Subcutaneous abdominal adipose tissue (tissue), 5 donors: Measurements from ENCODE around the gene ANO10.
"Not testable (repeated sequence)": the region's sequence is repeated elsewhere in the genome, so short reads cannot be mapped to it uniquely, and the experiment has no call there.

Experiments
- H3K27ac ChIP-seq: one replicate; pipeline ENCODE4 v1.7.0; 2013; ENCODE audit warnings: low read depth, mild to moderate bottlenecking, inconsistent platforms, low read length, moderate library complexity
- H3K27me3 ChIP-seq, 5 donors: one replicate each; pipeline ENCODE4 v1.7.0; 2013; ENCODE audit warnings: low read length in 5 of 5, inconsistent platforms in 1 of 5; ENCODE audit not compliant: control insufficient read depth in 5 of 5, insufficient read depth in 4 of 5
- H3K36me3 ChIP-seq, 5 donors: one replicate each; pipeline ENCODE4 v1.7.0; 2013; ENCODE audit warnings: low read length in 5 of 5; ENCODE audit not compliant: control insufficient read depth in 5 of 5, insufficient read depth in 5 of 5
- H3K4me1 ChIP-seq, 5 donors: one replicate each; pipeline ENCODE4 v1.7.0; 2013; ENCODE audit warnings: low read length in 5 of 5, mild to moderate bottlenecking in 3 of 5, moderate library complexity in 1 of 5; ENCODE audit not compliant: control insufficient read depth in 5 of 5, insufficient read depth in 5 of 5
- H3K4me3 ChIP-seq, 5 donors: one replicate each; pipeline ENCODE4 v1.7.0; 2013; ENCODE audit warnings: low read length in 5 of 5, low read depth in 1 of 5
- H3K9ac ChIP-seq, 5 donors: one replicate each; pipeline ENCODE4 v1.7.0; 2013; ENCODE audit warnings: low read length in 5 of 5, mild to moderate bottlenecking in 4 of 5, moderate library complexity in 3 of 5
- H3K9me3 ChIP-seq, 5 donors: one replicate each; pipeline ENCODE4 v1.7.0; 2013; ENCODE audit warnings: low read length in 5 of 5; ENCODE audit not compliant: control insufficient read depth in 5 of 5
- donor health status: healthy.
- donor health status: healthy.
- donor health status: healthy.
- donor health status: healthy.
- donor health status: healthy.

Gene ANO10

GRCh38 chr3:43506644-43507043 is 115.2 kb downstream of the ANO10 start:
- H3K9ac ChIP-seq, result no peak overlapping the region
- H3K27me3 ChIP-seq, result no peaks in the 10 kb centered on the region
- H3K4me1 ChIP-seq, result peaks cover 0 to 4% (median 0%) of the 10 kb centered on the region in 5 donors
- H3K27ac ChIP-seq, result no peak overlapping the region
- H3K9me3 ChIP-seq, result no peaks in the 10 kb centered on the region
- H3K4me3 ChIP-seq, result no peak overlapping the region
- H3K36me3 ChIP-seq, result no peaks in the 10 kb centered on the region

GRCh38 chr3:43505351-43505750 is 116.5 kb downstream of the ANO10 start:
- Histone ChIP-seq H3K27me3 (no peaks in the 10 kb centered on the region), H3K9me3 (no peaks in the 10 kb centered on the region), H3K36me3 (no peaks in the 10 kb centered on the region), H3K27ac (no peak overlapping the region), H3K4me3 (no peak overlapping the region), H3K4me1 (peaks cover 0 to 4% (median 0%) of the 10 kb centered on the region in 5 donors), H3K9ac (no peak overlapping the region)

- Histone ChIP-seq H3K4me1 (peaks cover 0 to 15% (median 3%) of the 10 kb centered on the region in 5 donors), H3K27ac (no peak overlapping the region), H3K4me3 (no peak overlapping the region), H3K36me3 (no peaks in the 10 kb centered on the region), H3K9ac (no peak overlapping the region), H3K27me3 (no peaks in the 10 kb centered on the region), H3K9me3 (no peaks in the 10 kb centered on the region)
These were observed 118.6 kb downstream of the ANO10 start for GRCh38 chr3:43503067-43503728.

GRCh38 chr3:43499256-43499655 is 122.6 kb downstream of the ANO10 start:
- no peaks in the 10 kb centered on the region for H3K27me3 ChIP-seq
- no peak overlapping the region for H3K9ac ChIP-seq
- no peak overlapping the region for H3K27ac ChIP-seq
- no peaks in the 10 kb centered on the region for H3K36me3 ChIP-seq
- no peak overlapping the region for H3K4me3 ChIP-seq
- H3K9me3 ChIP-seq, result no peaks in the 10 kb centered on the region
- peaks cover 0 to 32% (median 10%) of the 10 kb centered on the region in 5 donors for H3K4me1 ChIP-seq

- Histone ChIP-seq H3K4me3 (no peak overlapping the region), H3K27ac (no peak overlapping the region), H3K27me3 (no peaks in the 10 kb centered on the region), H3K9me3 (no peaks in the 10 kb centered on the region), H3K4me1 (peaks cover 0 to 32% (median 7%) of the 10 kb centered on the region in 5 donors), H3K36me3 (no peaks in the 10 kb centered on the region), H3K9ac (no peak overlapping the region)
These were observed 123.9 kb downstream of the ANO10 start for GRCh38 chr3:43497905-43498365.

DNA sequence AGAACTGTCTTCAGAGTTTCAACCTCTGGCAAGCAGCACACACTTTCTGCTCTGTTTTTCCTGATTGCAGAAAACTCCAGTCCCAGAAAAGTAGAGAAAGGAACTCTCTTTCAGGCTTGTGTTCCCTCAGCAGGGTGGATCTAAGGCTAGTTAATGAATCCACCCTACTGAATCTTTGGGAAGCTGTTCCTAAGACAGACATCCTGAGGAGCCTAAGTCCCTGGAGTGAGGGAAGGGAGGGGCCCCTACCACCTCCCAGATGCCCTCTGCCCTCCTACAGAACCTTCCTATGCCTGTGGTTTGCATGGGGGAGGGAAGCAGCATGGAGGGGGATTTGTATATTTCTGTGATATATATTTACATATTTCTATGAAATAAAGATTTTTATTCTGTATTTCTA is 124.4 kb downstream of the ANO10 start:
- Histone ChIP-seq H3K9me3 (no peaks in the 10 kb centered on the region), H3K27ac (peak overlapping the region; percentile 3), H3K36me3 (no peaks in the 10 kb centered on the region), H3K27me3 (no peaks in the 10 kb centered on the region), H3K4me1 (peaks cover 0 to 28% (median 7%) of the 10 kb centered on the region in 5 donors), H3K4me3 (no peak overlapping the region), H3K9ac (peak overlapping the region in 1 of 5 donors; percentile 19)

- Histone ChIP-seq H3K9me3 (no peaks in the 10 kb centered on the region), H3K36me3 (no peaks in the 10 kb centered on the region), H3K27me3 (no peaks in the 10 kb centered on the region), H3K4me3 (no peak overlapping the region), H3K27ac (no peak overlapping the region), H3K4me1 (peaks cover 0 to 28% (median 7%) of the 10 kb centered on the region in 5 donors), H3K9ac (no peak overlapping the region)
These were observed 125.0 kb downstream of the ANO10 start for GRCh38 chr3:43496740-43497375.

DNA sequence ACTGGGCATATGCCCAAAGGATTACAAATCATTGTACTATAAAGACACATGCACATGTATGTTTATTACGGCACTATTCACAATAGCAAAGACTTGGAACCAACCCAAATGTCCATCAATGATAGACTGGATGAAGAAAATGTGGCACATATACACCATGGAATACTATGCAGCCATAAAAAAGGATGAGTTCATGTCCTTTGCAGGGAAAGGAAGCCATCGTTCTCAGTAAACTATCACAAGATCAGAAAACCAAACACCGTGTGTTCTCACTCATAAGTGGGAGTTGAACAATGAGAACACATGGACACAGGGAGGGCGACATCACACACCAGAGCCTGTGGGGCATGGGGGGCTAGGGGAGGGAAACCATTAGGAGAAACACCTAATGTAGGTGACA is 128.9 kb downstream of the ANO10 start:
- not testable (repeated sequence) for H3K27me3 ChIP-seq, H3K9ac ChIP-seq, H3K9me3 ChIP-seq, H3K27ac ChIP-seq, H3K4me3 ChIP-seq, H3K36me3 ChIP-seq
- peaks cover 0 to 14% (median 7%) of the 10 kb centered on the region in 5 donors for H3K4me1 ChIP-seq

DNA sequence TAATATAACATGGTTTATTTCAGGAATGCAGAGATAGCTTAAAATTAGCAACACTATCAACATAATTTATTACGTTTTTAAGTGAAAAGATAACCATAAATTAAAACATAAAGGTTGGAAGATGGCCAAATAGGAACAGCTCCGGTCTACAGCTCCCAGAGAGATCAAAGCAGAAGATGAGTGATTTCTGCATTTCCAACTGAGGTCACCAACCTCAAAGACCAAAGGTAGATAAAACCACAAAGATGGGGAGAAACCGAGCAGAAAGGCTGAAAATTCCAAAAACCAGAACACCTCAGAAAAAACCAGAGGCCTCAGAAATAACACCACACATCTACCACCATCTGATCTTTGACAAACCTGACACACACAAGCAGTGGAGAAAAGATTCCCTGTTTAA is 130.0 kb downstream of the ANO10 start:
- H3K27ac ChIP-seq, H3K9ac ChIP-seq, H3K9me3 ChIP-seq, H3K36me3 ChIP-seq, H3K4me1 ChIP-seq, H3K4me3 ChIP-seq, H3K27me3 ChIP-seq: not testable (repeated sequence)

GRCh38 chr3:43490640-43491185 is 131.1 kb downstream of the ANO10 start:
- no peaks in the 10 kb centered on the region for H3K27me3 ChIP-seq
- H3K27ac ChIP-seq, result no peak overlapping the region
- H3K9me3 ChIP-seq, result no peaks in the 10 kb centered on the region
- no peaks in the 10 kb centered on the region for H3K4me1 ChIP-seq
- no peak overlapping the region for H3K4me3 ChIP-seq
- H3K9ac ChIP-seq, result no peak overlapping the region
- no peaks in the 10 kb centered on the region for H3K36me3 ChIP-seq
